Thymus (tissue), 11 donors: ENCODE data around the gene SART1. TPM values are rescaled to one million over a fixed set of nuclear protein-coding genes. Genes with fewer than 3 reads are reported as not detected.

Experiments used
- DNase-seq, 9 donors: peaks; one replicate each; pipeline ENCODE4 v3.0.0-alpha.2; 2013; ENCODE audit warnings: low spot score in 9 of 9, low read depth in 6 of 9, missing footprints in 1 of 9
- H3K27ac ChIP-seq, 2 donors: one replicate each; pipeline ENCODE4 v1.5.1; 2013; ENCODE audit warnings: control low read depth in 1 of 2, low read depth in 1 of 2, low read length in 1 of 2, mild to moderate bottlenecking in 1 of 2, moderate library complexity in 1 of 2
- H3K27me3 ChIP-seq, 2 donors: one replicate each; pipeline ENCODE4 v1.5.1; 2013; ENCODE audit warnings: low read length in 1 of 2; ENCODE audit not compliant: control insufficient read depth in 2 of 2, insufficient read depth in 1 of 2
- H3K36me3 ChIP-seq, 2 donors: one replicate each; pipeline ENCODE4 v1.5.1; 2013; ENCODE audit warnings: low read length in 1 of 2, mild to moderate bottlenecking in 1 of 2, moderate library complexity in 1 of 2; ENCODE audit not compliant: control insufficient read depth in 2 of 2, insufficient read depth in 2 of 2
- H3K4me1 ChIP-seq, 2 donors: one replicate each; pipeline ENCODE4 v1.5.1; 2013; ENCODE audit warnings: low read length in 2 of 2; ENCODE audit not compliant: control insufficient read depth in 2 of 2, insufficient read depth in 2 of 2
- H3K4me3 ChIP-seq, 2 donors: one replicate each; pipeline ENCODE4 v1.5.1; 2013; ENCODE audit warnings: low read length in 2 of 2, control low read depth in 1 of 2, mild to moderate bottlenecking in 1 of 2
- H3K9me3 ChIP-seq, 2 donors: one replicate each; pipeline ENCODE4 v1.5.1; 2013; ENCODE audit warnings: low read length in 1 of 2, mild to moderate bottlenecking in 1 of 2; ENCODE audit not compliant: control insufficient read depth in 2 of 2, insufficient read depth in 1 of 2
- WGBS: extraction: QIAGEN DNeasy Blood & Tissue Kit; methylation state at CpG from one replicate; pipeline ENCODE4 v1.1.7; 2013; 5-methylcytosine and 5-hydroxymethylcytosine counted together
- polyA plus RNA-seq: library from polyadenylated mRNA; stranded (reverse); fragments of 200-250 nt; gene quantifications from one replicate; pipeline ENCODE4 v1.2.3, GENCODE V29; 2013
- total RNA-seq: library from RNA; stranded (reverse); fragments of 120-200 nt; gene quantifications from one replicate; pipeline ENCODE4 v1.2.4, GENCODE V29; 2013
- donor health status: healthy.

SART1 gene
- total and polyA plus RNA-seq, 2 donors: 35.4 to 97.5 TPM

DNA sequence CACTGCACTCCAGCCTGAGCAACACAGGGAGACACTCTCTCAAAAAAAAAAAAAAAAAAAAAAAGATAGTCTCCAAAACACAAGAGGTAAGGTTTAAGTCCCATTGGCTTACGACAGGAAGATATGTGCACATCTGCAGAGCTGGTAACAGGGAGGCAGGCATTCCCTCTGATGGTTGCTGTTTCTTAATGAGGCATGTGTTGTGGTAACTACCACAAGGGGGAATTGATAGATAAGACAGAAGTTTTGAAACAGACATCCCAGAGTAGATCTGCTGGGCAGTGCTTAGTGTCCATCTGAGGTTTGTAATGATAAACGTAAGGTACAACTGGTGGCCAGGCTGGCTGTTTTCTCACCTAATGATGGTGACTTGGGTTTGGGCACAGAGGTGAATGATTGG is 35.8 kb downstream of the SART1 start:
- no peak overlapping the region for H3K4me3 ChIP-seq
- WGBS: 96% methylated on average over 2 of the region's 2 CpGs
- peaks cover 0 to 7% of the 10 kb centered on the region in 2 donors for H3K9me3 ChIP-seq
- no peaks in the 10 kb centered on the region for H3K27me3 ChIP-seq
- peaks cover 39 to 43% of the 10 kb centered on the region in 2 donors for H3K36me3 ChIP-seq
- DNase-seq: no peak
- no peak overlapping the region for H3K27ac ChIP-seq
- peaks cover 0 to 13% of the 10 kb centered on the region in 2 donors for H3K4me1 ChIP-seq

DNA sequence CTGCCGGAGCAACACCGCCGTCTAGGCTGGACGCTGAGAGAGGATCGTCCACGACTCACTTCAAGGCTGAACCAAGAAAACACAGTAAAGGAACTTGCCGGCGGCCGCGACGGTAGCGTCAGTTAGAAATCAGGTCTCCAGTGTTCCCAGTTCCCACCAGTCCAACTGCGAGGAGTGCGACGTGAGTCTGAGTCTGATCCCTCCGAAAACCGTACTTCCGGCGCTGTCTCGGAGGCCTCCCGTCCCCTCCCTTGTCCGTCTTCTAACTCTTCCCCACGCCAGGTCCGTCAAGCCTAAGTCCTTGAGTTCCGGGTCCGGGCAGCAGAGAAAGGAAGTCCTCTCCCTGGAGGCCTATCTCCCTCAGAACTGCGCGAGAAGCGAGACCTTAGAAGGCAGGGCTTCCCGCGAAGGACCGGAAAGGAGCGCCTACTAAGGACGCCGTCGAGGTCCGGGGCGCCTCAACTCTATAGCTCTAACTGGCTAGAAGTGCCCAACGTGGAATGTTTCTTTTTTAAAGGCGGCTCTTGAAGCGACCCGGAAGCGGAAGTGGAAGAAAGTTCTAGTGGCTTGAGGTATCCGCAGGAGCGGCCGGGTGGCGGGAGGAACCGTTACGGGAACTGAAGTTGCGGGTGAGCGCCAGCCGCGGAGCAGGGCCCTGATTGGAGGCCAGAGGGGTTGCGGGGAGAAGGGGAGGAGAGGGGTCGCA is 40.6 kb downstream of the SART1 start, which contains the start of the genes BANF1 and EIF1AD:
BANF1 (plus strand) TSS at position 562 of the 706 bp plus-strand sequence. CDS start 748 bp downstream, outside the sequence.
EIF1AD (minus strand) TSS at position 216 of the 706 bp plus-strand sequence. CDS start 1,768 bp downstream, outside the sequence.
- no peaks in the 10 kb centered on the region for H3K27me3 ChIP-seq
- under 1% methylated on average over 55 of the region's 55 CpGs for WGBS
- H3K36me3 ChIP-seq: peaks cover 51 to 53% of the 10 kb centered on the region in 2 donors
- H3K4me1 ChIP-seq: peaks cover 5 to 33% of the 10 kb centered on the region in 2 donors
- peak within 1 kb of the TSS; percentile 94 to 98 for H3K27ac ChIP-seq
- peak within 1 kb of the TSS; percentile 75 to 86 for H3K4me3 ChIP-seq
- peaks cover 0 to 7% of the 10 kb centered on the region in 2 donors for H3K9me3 ChIP-seq
- DNase-seq: peak; percentile 92 to 98 (median 95)

DNA sequence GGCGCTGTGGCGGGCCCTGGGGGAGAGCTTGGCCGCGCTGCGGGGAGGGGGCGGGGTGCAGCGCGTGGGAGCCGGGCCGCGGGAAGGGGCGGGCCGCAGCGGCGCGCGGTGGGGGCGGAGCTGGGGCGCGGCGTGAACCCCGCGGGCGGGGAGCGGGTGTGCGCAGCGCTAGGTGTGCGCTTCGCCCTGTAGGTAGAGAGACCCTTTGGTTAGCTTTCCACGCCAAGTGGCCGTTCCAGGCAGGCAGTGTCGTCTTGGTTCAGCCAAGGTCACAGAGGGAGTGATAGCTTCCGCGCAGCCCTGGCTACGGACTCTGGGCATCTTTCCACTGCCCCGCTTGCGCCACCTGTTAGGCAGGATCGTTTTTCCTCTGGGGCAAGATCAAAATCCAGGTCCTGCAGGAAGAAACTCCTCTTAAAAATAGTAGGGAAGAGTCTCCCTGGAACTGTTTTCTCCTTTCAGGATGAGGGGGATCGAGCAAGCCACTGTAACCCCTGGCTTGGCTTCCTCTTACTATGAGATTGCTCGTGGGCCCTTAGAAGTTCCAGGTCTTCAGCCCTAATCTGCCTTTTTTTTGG is 41.2 kb downstream of the SART1 start:
- H3K27me3 ChIP-seq: no peaks in the 10 kb centered on the region
- H3K4me3 ChIP-seq: peak overlapping the region; percentile 75 to 86
- peaks cover 45 to 46% of the 10 kb centered on the region in 2 donors for H3K36me3 ChIP-seq
- under 1% methylated on average over 40 of the region's 40 CpGs for WGBS
- H3K27ac ChIP-seq: peak overlapping the region; percentile 94 to 98
- DNase-seq: peak in 1 of 9 donors; percentile 18
- peaks cover 5 to 39% of the 10 kb centered on the region in 2 donors for H3K4me1 ChIP-seq
- H3K9me3 ChIP-seq: peaks cover 0 to 7% of the 10 kb centered on the region in 2 donors

DNA sequence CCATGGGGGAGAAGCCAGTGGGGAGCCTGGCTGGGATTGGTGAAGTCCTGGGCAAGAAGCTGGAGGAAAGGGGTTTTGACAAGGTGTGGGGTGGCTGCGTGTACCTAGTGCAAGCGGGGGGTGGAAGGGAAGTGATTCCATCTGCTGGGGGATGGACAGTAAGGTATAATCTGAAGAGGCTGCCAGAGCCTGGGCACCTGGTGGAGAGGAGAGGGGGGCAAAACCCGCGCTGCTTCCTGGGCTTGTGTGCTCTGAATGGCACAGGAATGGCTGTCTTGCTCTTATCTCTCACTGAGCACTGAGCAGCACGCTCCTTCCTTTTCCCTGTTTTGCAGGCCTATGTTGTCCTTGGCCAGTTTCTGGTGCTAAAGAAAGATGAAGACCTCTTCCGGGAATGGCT is 41.8 kb downstream of the SART1 start:
- DNase-seq: no peak
- Histone ChIP-seq H3K4me3 (peak overlapping the region; percentile 75 to 86), H3K9me3 (peaks cover 0 to 7% of the 10 kb centered on the region in 2 donors), H3K27ac (no peak overlapping the region), H3K4me1 (peaks cover 5 to 42% of the 10 kb centered on the region in 2 donors), H3K36me3 (peaks cover 39 to 44% of the 10 kb centered on the region in 2 donors), H3K27me3 (no peaks in the 10 kb centered on the region)
- 86% methylated on average over 6 of the region's 6 CpGs for WGBS

DNA sequence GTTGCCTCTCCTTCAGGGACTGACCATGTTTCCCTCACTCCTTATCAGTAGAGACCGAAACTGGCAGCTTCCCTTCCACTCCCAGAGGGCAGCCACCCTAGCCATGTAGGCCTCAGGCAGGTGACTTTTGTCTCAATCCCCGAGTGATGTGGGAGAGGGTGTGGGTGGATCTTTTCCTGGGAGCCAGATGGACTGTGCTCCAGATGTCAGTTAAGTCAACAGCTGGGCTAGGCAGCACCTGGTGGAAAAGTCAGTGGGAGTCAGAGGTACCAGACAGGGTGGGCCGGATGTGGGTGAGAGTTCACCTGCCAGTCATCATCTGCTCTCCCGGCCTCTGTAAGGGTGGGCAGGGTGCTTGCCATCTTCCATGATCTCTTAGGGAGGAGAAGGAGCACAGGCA is 42.7 kb downstream of the SART1 start:
- WGBS: 93% methylated on average over 4 of the region's 4 CpGs
- Histone ChIP-seq H3K27me3 (peaks cover 0 to 4% of the 10 kb centered on the region in 2 donors), H3K9me3 (peaks cover 0 to 7% of the 10 kb centered on the region in 2 donors), H3K27ac (no peak overlapping the region), H3K4me1 (peaks cover 5 to 47% of the 10 kb centered on the region in 2 donors), H3K4me3 (no peak overlapping the region), H3K36me3 (peaks cover 30 to 35% of the 10 kb centered on the region in 2 donors)
- no peak for DNase-seq

DNA sequence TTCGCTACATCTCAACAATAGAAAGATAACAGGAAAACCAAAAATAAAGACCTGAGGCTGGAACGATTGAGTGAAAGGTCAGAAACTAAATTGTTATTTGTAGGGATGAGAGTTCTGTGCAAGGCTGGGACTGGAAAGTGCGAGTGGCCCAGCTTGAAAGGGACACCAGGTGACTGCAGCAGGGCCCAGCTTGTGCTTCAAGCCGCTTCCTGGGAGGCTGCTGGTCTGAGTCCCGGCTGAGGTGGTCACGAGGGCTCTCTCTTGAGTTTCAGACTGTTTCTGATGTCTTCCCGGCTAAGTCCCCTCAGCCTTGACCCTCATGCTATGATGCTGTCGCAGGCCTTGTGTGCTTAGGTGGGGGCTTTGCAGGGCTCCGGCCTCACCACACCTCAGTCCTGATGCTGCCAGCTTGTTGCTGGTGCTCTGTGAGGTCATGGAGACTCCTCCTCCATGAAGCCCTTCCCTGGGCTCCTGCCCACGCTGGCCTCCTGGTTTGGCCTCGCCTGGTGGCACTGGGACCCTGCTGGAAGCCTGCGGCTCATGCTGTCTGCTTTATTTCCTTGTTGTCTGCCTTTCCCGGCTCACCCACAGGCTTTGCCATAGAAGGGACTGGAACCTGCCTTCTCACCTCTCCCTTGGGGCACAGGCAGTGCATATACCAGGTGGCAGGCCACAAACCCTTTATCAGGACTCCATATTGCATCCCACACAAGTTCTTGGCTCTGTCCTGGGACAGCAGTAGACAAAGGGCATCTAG is 44.8 kb downstream of the SART1 start:
- Histone ChIP-seq H3K36me3 (peaks cover 19 to 22% of the 10 kb centered on the region in 2 donors), H3K27ac (no peak overlapping the region), H3K4me1 (peaks cover 5 to 34% of the 10 kb centered on the region in 2 donors), H3K9me3 (peaks cover 0 to 7% of the 10 kb centered on the region in 2 donors), H3K27me3 (peaks cover 1 to 22% of the 10 kb centered on the region in 2 donors), H3K4me3 (no peak overlapping the region)
- WGBS: 97% methylated on average over 13 of the region's 13 CpGs
- no peak for DNase-seq

DNA sequence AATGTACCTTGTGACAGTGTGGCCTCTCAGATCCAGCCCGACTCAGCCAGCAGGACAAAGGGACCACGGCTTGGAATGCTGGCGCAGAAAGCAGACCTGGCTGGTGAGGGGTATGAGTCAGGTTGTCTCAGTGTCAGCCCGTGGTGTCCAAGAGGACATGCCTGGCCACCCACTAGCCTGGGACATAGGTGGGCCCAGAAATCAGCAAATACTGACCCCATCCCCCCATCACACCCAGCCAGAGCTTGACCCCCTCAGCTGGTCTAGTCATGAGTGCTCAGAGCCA is 45.3 kb downstream of the SART1 start:
- Histone ChIP-seq H3K36me3 (peaks cover 19 to 22% of the 10 kb centered on the region in 2 donors), H3K27me3 (peaks cover 7 to 27% of the 10 kb centered on the region in 2 donors)
- WGBS: 94% methylated on average over 4 of the region's 4 CpGs

DNA sequence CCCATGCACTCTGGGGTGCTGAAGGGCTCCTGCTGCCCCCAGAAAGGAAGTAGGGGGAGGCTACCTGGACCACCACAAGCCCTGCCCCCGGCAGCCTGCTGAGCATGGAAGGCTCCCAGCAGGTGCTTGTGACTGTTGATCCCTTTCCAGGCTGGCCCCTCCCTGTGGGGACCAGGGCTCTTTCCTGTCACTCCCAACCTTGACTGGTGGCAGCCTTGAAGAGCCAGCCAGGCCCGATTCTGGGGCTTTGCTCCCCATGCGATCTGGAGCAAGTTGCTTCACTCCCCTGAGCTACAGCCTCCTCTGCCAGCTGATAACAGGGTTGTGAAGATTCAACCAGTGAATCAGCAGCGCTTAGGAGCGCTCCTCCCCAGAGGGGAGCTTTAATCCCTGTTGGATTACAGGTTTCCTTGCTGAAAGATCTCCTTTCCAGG is 45.7 kb downstream of the SART1 start:
- WGBS: 43% methylated on average over 5 of the region's 5 CpGs
- H3K27me3 ChIP-seq: peaks cover 10 to 31% of the 10 kb centered on the region in 2 donors
- peaks cover 7 to 39% of the 10 kb centered on the region in 2 donors for H3K4me1 ChIP-seq
- H3K4me3 ChIP-seq: no peak overlapping the region
- DNase-seq: no peak
- H3K27ac ChIP-seq: no peak overlapping the region
- H3K36me3 ChIP-seq: peaks cover 19 to 22% of the 10 kb centered on the region in 2 donors
- peaks cover 0 to 4% of the 10 kb centered on the region in 2 donors for H3K9me3 ChIP-seq

More for the DNA sequence above, 45.3 kb downstream of the SART1 start:
- H3K9me3 ChIP-seq: peaks cover 0 to 5% of the 10 kb centered on the region in 2 donors
- peaks cover 5 to 37% of the 10 kb centered on the region in 2 donors for H3K4me1 ChIP-seq
- H3K4me3 ChIP-seq: no peak overlapping the region
- DNase-seq: no peak
- H3K27ac ChIP-seq: no peak overlapping the region
